GM23338 (cell line): Measurements from ENCODE around the gene RAP1GAP. TPM values are rescaled to one million over a fixed set of nuclear protein-coding genes. Genes with fewer than 3 reads are reported as not detected.
"Not testable (repeated sequence)": the region's sequence is repeated elsewhere in the genome, so short reads cannot be mapped to it uniquely, and the experiment has no call there.

Experiments
- ATAC-seq: fragments of 200-7000 bp; cut with Tn5 transposase; 3 replicates; pipeline ENCODE4 v1.9.1; 2020
- DNase-seq: peaks from one replicate; pipeline ENCODE4 v3.0.0-alpha.2; 2015; ENCODE audit warnings: low spot score
- H2AFZ ChIP-seq: fragments of 200-600 bp; sonication (generic); 2 replicates; pipeline ENCODE4 v1.8.0; 2016; ENCODE audit warnings: antibody characterized with exemption, mild to moderate bottlenecking, moderate library complexity
- H3F3A ChIP-seq: fragments of 200-600 bp; sonication (generic); replicated peaks from 2 replicates; pipeline ENCODE4 v1.8.0; 2017; ENCODE audit warnings: antibody characterized with exemption, mixed run types, low read depth
- H3K27ac ChIP-seq: fragments of 200-600 bp; sonication (generic); 2 replicates; pipeline ENCODE4 v1.6.1; 2016; ENCODE audit warnings: low read depth
- H3K27me3 ChIP-seq: fragments of 200-600 bp; sonication (generic); 2 replicates; pipeline ENCODE4 v1.8.0; 2016; ENCODE audit warnings: mild to moderate bottlenecking, mixed run types, moderate library complexity; ENCODE audit not compliant: insufficient read depth
- H3K36me3 ChIP-seq: fragments of 200-600 bp; sonication (generic); 2 replicates; pipeline ENCODE4 v1.8.0; 2016; ENCODE audit warnings: mild to moderate bottlenecking; ENCODE audit not compliant: insufficient read depth
- H3K4me1 ChIP-seq: fragments of 200-600 bp; sonication (generic); 2 replicates; pipeline ENCODE4 v1.8.0; 2016; ENCODE audit warnings: mild to moderate bottlenecking, moderate library complexity; ENCODE audit not compliant: insufficient read depth
- H3K4me2 ChIP-seq: fragments of 200-600 bp; sonication (generic); 2 replicates; pipeline ENCODE4 v1.7.1; 2017; ENCODE audit warnings: mixed run types
- H3K4me3 ChIP-seq: fragments of 200-600 bp; sonication (generic); 2 replicates; pipeline ENCODE4 v1.6.1; 2016; ENCODE audit warnings: mixed run types
- H3K79me2 ChIP-seq: fragments of 200-600 bp; sonication (generic); replicated peaks from 2 replicates; pipeline ENCODE4 v1.8.0; 2017; ENCODE audit warnings: mild to moderate bottlenecking; ENCODE audit not compliant: insufficient read depth
- H3K9me2 ChIP-seq: fragments of 200-600 bp; sonication (generic); 2 replicates; pipeline ENCODE4 v1.8.0; 2017; ENCODE audit not compliant: insufficient read depth
- H4K20me1 ChIP-seq: fragments of 200-600 bp; sonication (generic); replicated peaks from 2 replicates; pipeline ENCODE4 v1.8.0; 2017; ENCODE audit warnings: mild to moderate bottlenecking; ENCODE audit not compliant: insufficient read depth
- H3K27ac Mint-ChIP-seq: 2 replicates; pipeline ENCODE4 v1.8.0; 2020; ENCODE audit warnings: inconsistent platforms, mild to moderate bottlenecking, moderate library complexity, mixed read lengths
- H3K27me3 Mint-ChIP-seq: 3 replicates; pipeline ENCODE4 v1.8.0; 2022; ENCODE audit warnings: low read depth, mild to moderate bottlenecking, moderate library complexity, mixed read lengths, inconsistent platforms; ENCODE audit not compliant: insufficient read depth, poor library complexity
- H3K36me3 Mint-ChIP-seq: 3 replicates; pipeline ENCODE4 v1.8.0; 2021; ENCODE audit warnings: low read depth, mild to moderate bottlenecking, inconsistent platforms, moderate library complexity, mixed read lengths
- H3K4me1 Mint-ChIP-seq: 3 replicates; pipeline ENCODE4 v1.8.0; 2020; ENCODE audit warnings: mild to moderate bottlenecking, inconsistent platforms, mixed read lengths
- H3K4me3 Mint-ChIP-seq: 3 replicates; pipeline ENCODE4 v1.8.0; 2021; ENCODE audit warnings: moderate library complexity, mild to moderate bottlenecking, inconsistent platforms, mixed read lengths
- H3K9me3 Mint-ChIP-seq: 3 replicates; pipeline ENCODE4 v1.8.0; 2020; ENCODE audit warnings: moderate library complexity, mild to moderate bottlenecking, inconsistent platforms, mixed read lengths
- CTCF ChIP-seq, 2 experiments: fragments of 200-600 bp in 1 of 2; sonication (generic) in 1 of 2; conservative IDR thresholded peaks; 2 replicates each; pipeline versions ENCODE4 v1.5.1 to v1.6.1; 2016 to 2017; ENCODE audit warnings: antibody characterized with exemption in 2 of 2, low read depth in 2 of 2, mild to moderate bottlenecking in 2 of 2, moderate library complexity in 1 of 2
- ETS1 ChIP-seq: IDR thresholded peaks from 2 replicates; pipeline ENCODE4 v1.6.1; 2016; ENCODE audit warnings: antibody characterized with exemption
- EZH2 ChIP-seq: fragments of 200-600 bp; sonication (generic); IDR thresholded peaks from one replicate; pipeline ENCODE4 v1.8.0; 2017; ENCODE audit warnings: antibody characterized with exemption, mild to moderate bottlenecking, low read depth; ENCODE audit not compliant: unreplicated experiment
- EZH2phosphoT487 ChIP-seq: fragments of 200-600 bp; sonication (generic); IDR thresholded peaks from one replicate; pipeline ENCODE4 v1.8.1; 2018; ENCODE audit warnings: antibody characterized with exemption; ENCODE audit not compliant: unreplicated experiment
- JUNB ChIP-seq: IDR thresholded peaks from one replicate; pipeline ENCODE4 v1.6.1; 2016; ENCODE audit warnings: antibody characterized with exemption; ENCODE audit not compliant: unreplicated experiment
- NANOG ChIP-seq: IDR thresholded peaks from 2 replicates; pipeline ENCODE4 v1.6.1; 2016; ENCODE audit warnings: antibody characterized with exemption, borderline replicate concordance
- REST ChIP-seq: IDR thresholded peaks from one replicate; pipeline ENCODE4 v1.6.1; 2018; ENCODE audit warnings: antibody characterized with exemption; ENCODE audit not compliant: unreplicated experiment
- STAT1 ChIP-seq: IDR thresholded peaks from one replicate; pipeline ENCODE4 v1.6.1; 2016; ENCODE audit warnings: antibody characterized with exemption; ENCODE audit not compliant: unreplicated experiment
- ZNF114 ChIP-seq: fragments of 250-450 bp; sonication (Bioruptor Pico); IDR thresholded peaks from 2 replicates; pipeline ENCODE4 v1.5.0; 2020; ENCODE audit warnings: mild to moderate bottlenecking, moderate library complexity
- ZNF331 ChIP-seq: fragments of 250-450 bp; sonication (Bioruptor Pico); IDR thresholded peaks from 2 replicates; pipeline ENCODE4 v1.5.0; 2020; ENCODE audit warnings: low read depth, mild to moderate bottlenecking, moderate library complexity
- ZNF462 ChIP-seq: fragments of 250-450 bp; sonication (Bioruptor Pico); IDR thresholded peaks from 2 replicates; pipeline ENCODE4 v1.5.0; 2020; ENCODE audit warnings: mild to moderate bottlenecking, moderate library complexity
- polyA plus RNA-seq: library from polyadenylated mRNA; unstranded; fragments of >200 nt; fragmentation: Nextera tagmentation; extraction: Ambion mirVana; gene quantifications from 2 replicates; pipeline ENCODE4 v1.2.1, GENCODE V29; 2016
- total RNA-seq: library from RNA; depleted of rRNA; stranded (reverse); fragments of >200 nt; shearing (Covaris generic); gene quantifications from 2 replicates; pipeline ENCODE4 v1.2.3, GENCODE V29; 2014

RAP1GAP gene
- total and polyA plus RNA-seq, 2 experiments from 2014 or later: 4.3 to 6.6 TPM

- peaks cover 4% of the 10 kb centered on the region for H3K27me3 ChIP-seq
- peaks cover 4% of the 10 kb centered on the region; the same call in 1 of the 2 replicates for H4K20me1 ChIP-seq
- no peak overlapping the region for H2AFZ ChIP-seq
- ATAC-seq (no peak), DNase-seq (no peak)
- no peaks in the 10 kb centered on the region for H3K36me3 ChIP-seq
- Mint-ChIP-seq H3K27me3 (peaks cover 17% of the 10 kb centered on the region), H3K36me3 (peaks cover 9% of the 10 kb centered on the region; the same call in 2 of the 3 replicates), H3K4me1 (peaks cover 30% of the 10 kb centered on the region), H3K27ac (no peak overlapping the region; the same call in 1 of the 2 replicates), H3K9me3 (no peaks in the 10 kb centered on the region), H3K4me3 (no peak overlapping the region)
- H3K4me3 ChIP-seq: no peak overlapping the region
- TF ChIP-seq ZNF331 (CRISPR knock-in tag): no peak
- TF ChIP-seq ETS1: no peak
- no peak for TF ChIP-seq JUNB
- TF ChIP-seq NANOG: no peak
- no peak for TF ChIP-seq STAT1
- no peak for TF ChIP-seq ZNF462 (CRISPR knock-in tag)
- TF ChIP-seq ZNF114 (CRISPR knock-in tag): no peak
- no peak for TF ChIP-seq CTCF (conservative IDR thresholded peaks at IDR 0.05; ENCODE audit: low read depth in 2 of 2)
- no peak for TF ChIP-seq REST
- TF ChIP-seq EZH2phosphoT487: no peak
- TF ChIP-seq EZH2: no peak
- no peak overlapping the region for H3K4me2 ChIP-seq
- peak overlapping the region; percentile 42; the same call in 1 of the 2 replicates for H3K27ac ChIP-seq
- 0 out of 2 replicates have a peak, but pooled peaks cover 8% of the 10 kb centered on the region for H3F3A ChIP-seq
- no peaks in the 10 kb centered on the region for H3K9me2 ChIP-seq
- H3K79me2 ChIP-seq: no peaks in the 10 kb centered on the region
- peaks cover 26% of the 10 kb centered on the region for H3K4me1 ChIP-seq
Measured at GRCh38 chr1:21674957-21675356, 5.8 kb upstream of the RAP1GAP start.

- H3K4me3 Mint-ChIP-seq, H3K36me3 ChIP-seq, H3K4me3 ChIP-seq, H2AFZ ChIP-seq, ATAC-seq, H4K20me1 ChIP-seq, H3K36me3 Mint-ChIP-seq, DNase-seq, H3K9me3 Mint-ChIP-seq, H3K79me2 ChIP-seq, H3K27ac Mint-ChIP-seq, H3F3A ChIP-seq, H3K4me2 ChIP-seq, H3K9me2 ChIP-seq: not testable (repeated sequence)
- Mint-ChIP-seq H3K27me3 (peaks cover 19% of the 10 kb centered on the region), H3K4me1 (peaks cover 31% of the 10 kb centered on the region)
- H3K27ac ChIP-seq: peak overlapping the region; percentile 32; the same call in 1 of the 2 replicates
- H3K4me1 ChIP-seq: peaks cover 30% of the 10 kb centered on the region
- H3K27me3 ChIP-seq: peaks cover 13% of the 10 kb centered on the region
Measured at GRCh38 chr1:21673853-21674252, 4.7 kb upstream of the RAP1GAP start.
